Nephron (organoid): ENCODE data around the gene MUC20.
"Not testable (repeated sequence)": the region's sequence is repeated elsewhere in the genome, so short reads cannot be mapped to it uniquely, and the experiment has no call there.

ENCODE experiments used
- H3K27ac Mint-ChIP-seq, 3 experiments: 2 replicates each; pipeline ENCODE4 v1.8.0; 2020; ENCODE audit warnings: mixed read lengths in 3 of 3, mild to moderate bottlenecking in 2 of 3, moderate library complexity in 1 of 3
- H3K27me3 Mint-ChIP-seq: 2 replicates; pipeline ENCODE4 v1.8.0; 2021; ENCODE audit warnings: low read depth, mild to moderate bottlenecking, moderate library complexity, mixed read lengths
- H3K36me3 Mint-ChIP-seq: 2 replicates; pipeline ENCODE4 v1.8.0; 2020; ENCODE audit warnings: low read depth, mixed read lengths
- H3K4me1 Mint-ChIP-seq: 2 replicates; pipeline ENCODE4 v1.8.0; 2020; ENCODE audit warnings: mixed read lengths
- H3K4me3 Mint-ChIP-seq, 3 experiments: 2 replicates each; pipeline ENCODE4 v1.8.0; 2020; ENCODE audit warnings: mild to moderate bottlenecking in 3 of 3, mixed read lengths in 3 of 3, moderate library complexity in 2 of 3
- H3K9me3 Mint-ChIP-seq: 2 replicates; pipeline ENCODE4 v1.8.0; 2020; ENCODE audit warnings: mixed read lengths
- CTCF ChIP-seq, 3 experiments: fragments of 200-600 bp; sonication (generic); IDR thresholded peaks; one replicate each; pipeline ENCODE4 v1.5.0; 2021; ENCODE audit warnings: antibody characterized with exemption in 3 of 3; ENCODE audit not compliant: unreplicated experiment in 3 of 3

Gene MUC20

DNA sequence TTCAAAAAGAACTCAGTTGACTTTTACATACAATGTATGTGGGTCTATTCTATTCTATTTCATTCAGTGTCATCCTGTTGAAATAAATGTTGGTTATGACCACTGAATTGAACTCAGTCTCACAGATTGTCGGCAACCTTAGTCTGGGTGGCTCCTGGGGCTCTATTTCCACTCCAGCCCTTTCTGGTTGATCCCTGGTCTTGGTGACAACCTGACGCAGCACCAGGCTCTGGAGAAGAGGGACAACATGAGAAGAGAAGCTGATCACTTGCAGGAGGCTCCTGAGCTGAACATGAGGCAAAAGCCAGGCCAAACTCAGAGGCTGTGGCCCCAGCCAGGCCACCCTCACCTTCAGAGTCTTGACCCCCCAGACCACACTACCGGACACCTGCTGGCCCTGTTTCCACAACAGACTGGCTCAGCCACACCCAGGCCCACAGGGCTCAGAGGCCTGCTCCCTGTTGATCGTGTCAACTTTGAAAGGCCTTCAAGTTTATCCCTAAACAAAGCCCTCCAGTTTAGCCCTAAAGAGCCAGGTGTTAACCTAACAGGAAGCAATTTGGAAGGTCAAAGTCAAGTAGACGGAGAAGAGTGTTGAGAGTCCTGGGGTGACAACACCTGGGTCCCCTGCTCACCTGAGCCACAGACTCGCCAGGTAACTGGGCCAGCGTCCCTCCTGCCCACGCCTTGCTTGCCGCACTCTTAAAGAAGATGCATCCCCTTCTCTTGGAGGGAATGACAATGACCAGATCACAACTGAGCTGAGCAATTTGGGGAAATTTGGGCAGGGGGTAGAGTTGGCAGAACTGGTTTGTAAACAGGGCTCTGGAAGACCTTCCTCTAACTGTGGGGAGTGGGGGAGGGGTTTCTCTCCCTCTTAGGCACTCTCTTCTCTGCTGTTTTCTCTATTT, 15.4 kb upstream of the MUC20 start:
- Mint-ChIP-seq H3K27ac (no peak overlapping the region), H3K4me1 (no peaks in the 10 kb centered on the region), H3K36me3 (peaks cover 19% of the 10 kb centered on the region), H3K9me3 (no peaks in the 10 kb centered on the region), H3K4me3 (no peak overlapping the region), H3K27me3 (no peaks in the 10 kb centered on the region)
- TF ChIP-seq CTCF (IDR thresholded peaks at IDR 0.05; ENCODE audit: unreplicated experiment in 3 of 3), result no peak

DNA sequence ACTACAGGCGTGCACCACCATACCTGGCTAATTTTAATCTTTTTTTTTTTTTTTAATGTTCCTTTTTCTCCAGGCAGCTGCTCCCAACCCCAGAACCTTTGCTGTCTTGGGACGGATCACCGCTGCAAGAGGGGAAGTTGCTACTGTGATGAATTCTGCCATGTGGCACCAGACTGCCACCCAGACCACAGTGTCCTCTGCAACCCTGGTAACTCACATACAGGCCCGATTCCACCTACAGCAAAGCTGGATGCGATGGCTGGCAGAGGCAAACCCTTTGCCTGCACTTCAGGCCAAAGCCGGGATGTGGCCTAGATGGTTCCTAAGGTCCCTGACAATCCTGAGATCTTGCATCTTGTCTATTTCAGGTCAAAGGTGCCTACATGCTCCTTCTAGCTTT, 12.7 kb upstream of the MUC20 start:
- Mint-ChIP-seq H3K36me3 (peaks cover 30% of the 10 kb centered on the region), H3K4me1 (no peaks in the 10 kb centered on the region), H3K27me3 (no peaks in the 10 kb centered on the region), H3K9me3 (no peaks in the 10 kb centered on the region), H3K4me3 (no peak overlapping the region), H3K27ac (no peak overlapping the region)
- TF ChIP-seq CTCF (IDR thresholded peaks at IDR 0.05; ENCODE audit: unreplicated experiment in 3 of 3), result no peak

GRCh38 chr3:195708626-195709481, 11.9 kb upstream of the MUC20 start:
- no peaks in the 10 kb centered on the region for H3K9me3 Mint-ChIP-seq
- peaks cover 30% of the 10 kb centered on the region for H3K36me3 Mint-ChIP-seq
- TF ChIP-seq CTCF (IDR thresholded peaks at IDR 0.05; ENCODE audit: unreplicated experiment in 3 of 3), result no peak
- no peak overlapping the region for H3K27ac Mint-ChIP-seq
- no peaks in the 10 kb centered on the region for H3K27me3 Mint-ChIP-seq
- no peaks in the 10 kb centered on the region for H3K4me1 Mint-ChIP-seq
- no peak overlapping the region for H3K4me3 Mint-ChIP-seq

GRCh38 chr3:195709676-195710085, 11.1 kb upstream of the MUC20 start:
- Mint-ChIP-seq H3K4me1 (no peaks in the 10 kb centered on the region), H3K9me3 (no peaks in the 10 kb centered on the region), H3K4me3 (no peak overlapping the region), H3K27me3 (no peaks in the 10 kb centered on the region), H3K27ac (no peak overlapping the region), H3K36me3 (peaks cover 36% of the 10 kb centered on the region)
- TF ChIP-seq CTCF (IDR thresholded peaks at IDR 0.05; ENCODE audit: unreplicated experiment in 3 of 3), result no peak

GRCh38 chr3:195710126-195710905, 10.5 kb upstream of the MUC20 start:
- peaks cover 43% of the 10 kb centered on the region for H3K36me3 Mint-ChIP-seq
- H3K27me3 Mint-ChIP-seq, H3K9me3 Mint-ChIP-seq, H3K27ac Mint-ChIP-seq, H3K4me3 Mint-ChIP-seq, H3K4me1 Mint-ChIP-seq: not testable (repeated sequence)

- not testable (repeated sequence) for H3K4me1 Mint-ChIP-seq, H3K27me3 Mint-ChIP-seq, H3K27ac Mint-ChIP-seq, H3K9me3 Mint-ChIP-seq, H3K4me3 Mint-ChIP-seq
- H3K36me3 Mint-ChIP-seq, result peaks cover 44% of the 10 kb centered on the region
Observed at GRCh38 chr3:195711091-195711812, 9.5 kb upstream of the MUC20 start.
